Smooth muscle cell (in vitro differentiated cells): ENCODE measurements around the gene PPP1CC. TPM values are rescaled to one million over a fixed set of nuclear protein-coding genes. Genes with fewer than 3 reads are reported as not detected.

Experiments
- DNase-seq: peaks from one replicate; lab custom pipeline; 2025; ENCODE audit not compliant: unreplicated experiment; lab: John Stamatoyannopoulos, UW
- H2AFZ ChIP-seq: fragments of 200-600 bp; sonication (generic); 2 replicates; pipeline ENCODE4 v1.6.0; 2016; ENCODE audit warnings: antibody characterized with exemption, low read depth, mild to moderate bottlenecking
- H3F3A ChIP-seq: fragments of 200-600 bp; sonication (generic); 2 replicates; pipeline ENCODE4 v1.6.0; 2017; ENCODE audit warnings: antibody characterized with exemption, low read depth
- H3K27ac ChIP-seq: fragments of 200-600 bp; sonication (generic); 2 replicates; pipeline ENCODE4 v1.5.1; 2016; ENCODE audit warnings: low read depth, mild to moderate bottlenecking
- H3K27me3 ChIP-seq: fragments of 200-600 bp; sonication (generic); 2 replicates; pipeline ENCODE4 v1.6.1; 2016; ENCODE audit warnings: low read depth, mild to moderate bottlenecking
- H3K36me3 ChIP-seq: fragments of 200-600 bp; sonication (generic); 2 replicates; pipeline ENCODE4 v1.5.1; 2016; ENCODE audit warnings: low read depth
- H3K4me1 ChIP-seq: fragments of 200-600 bp; sonication (generic); 2 replicates; pipeline ENCODE4 v1.5.1; 2016; ENCODE audit warnings: low read depth
- H3K4me2 ChIP-seq: fragments of 200-600 bp; sonication (generic); 2 replicates; pipeline ENCODE4 v1.6.0; 2016; ENCODE audit warnings: mild to moderate bottlenecking
- H3K4me3 ChIP-seq: fragments of 200-600 bp; sonication (generic); 2 replicates; pipeline ENCODE4 v1.5.1; 2016; ENCODE audit warnings: mild to moderate bottlenecking
- H3K79me2 ChIP-seq: fragments of 200-600 bp; sonication (generic); 2 replicates; pipeline ENCODE4 v1.6.0; 2016; ENCODE audit warnings: low read depth, mild to moderate bottlenecking
- H3K9ac ChIP-seq: fragments of 200-600 bp; sonication (generic); 2 replicates; pipeline ENCODE4 v1.6.0; 2016; ENCODE audit warnings: low read depth
- H3K9me3 ChIP-seq: fragments of 200-600 bp; sonication (generic); replicated peaks from 2 replicates; pipeline ENCODE4 v1.5.1; 2016; ENCODE audit warnings: low read depth
- H4K20me1 ChIP-seq: fragments of 200-600 bp; sonication (generic); 2 replicates; pipeline ENCODE4 v1.6.0; 2016; ENCODE audit warnings: low read depth
- WGBS: methylation state at CpG from one replicate; pipeline ENCODE4 v1.1.7; 2016; ENCODE audit warnings: low lambda C conversion rate; 5-methylcytosine and 5-hydroxymethylcytosine counted together
- polyA plus RNA-seq: library from polyadenylated mRNA; unstranded; fragments of >200 nt; fragmentation: Nextera tagmentation; extraction: Ambion mirVana; gene quantifications from 2 replicates; pipeline ENCODE4 v1.2.1, GENCODE V29; 2016
- total RNA-seq: library from RNA; depleted of rRNA; stranded (reverse); fragments of >200 nt; gene quantifications from 2 replicates; pipeline ENCODE4 v1.2.3, GENCODE V29; 2014
- TF ChIP-seq, protein P1 (sequence below): fragments of 200-600 bp; sonication (generic); IDR thresholded peaks from 2 replicates; pipeline ENCODE4 v1.5.1; 2017; ENCODE audit warnings: borderline replicate concordance, mild to moderate bottlenecking, antibody characterized with exemption; ENCODE audit not compliant: insufficient read depth, poor library complexity, severe bottlenecking

The PPP1CC gene
- total and polyA plus RNA-seq, 2 experiments from 2014 or later, result 34.9 to 105 TPM

GRCh38 chr12:110758922-110759321, 16.2 kb upstream of the PPP1CC start:
- DNase-seq, result no peak

DNA sequence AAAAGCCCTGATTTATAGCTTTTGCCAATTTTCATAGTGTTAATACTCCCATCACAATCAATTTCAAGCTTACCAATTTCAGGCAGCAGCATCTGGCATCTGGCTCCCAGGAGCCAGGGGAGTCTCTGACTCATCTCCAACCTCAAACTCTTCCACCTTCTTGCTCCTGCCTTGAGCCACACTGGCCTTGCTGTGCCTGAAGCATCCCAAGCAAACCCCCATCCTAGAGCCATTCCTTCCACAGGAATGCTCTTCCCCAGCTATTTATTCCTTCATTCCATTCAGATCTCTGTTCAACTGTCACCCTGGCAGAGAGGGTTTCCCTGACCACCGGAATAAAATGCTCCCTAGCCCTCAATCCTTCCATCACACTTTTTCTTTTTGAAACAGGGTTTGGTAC, 13.9 kb upstream of the PPP1CC start:
- no peaks in the 10 kb centered on the region for H3K36me3 ChIP-seq
- no peaks in the 10 kb centered on the region for H3K27me3 ChIP-seq
- no peak overlapping the region for H3K9ac ChIP-seq
- H3K4me2 ChIP-seq, result no peak overlapping the region
- H3F3A ChIP-seq, result no peaks in the 10 kb centered on the region
- H3K27ac ChIP-seq, result no peak overlapping the region
- no peak overlapping the region for H2AFZ ChIP-seq
- TF ChIP-seq, protein P1, sequence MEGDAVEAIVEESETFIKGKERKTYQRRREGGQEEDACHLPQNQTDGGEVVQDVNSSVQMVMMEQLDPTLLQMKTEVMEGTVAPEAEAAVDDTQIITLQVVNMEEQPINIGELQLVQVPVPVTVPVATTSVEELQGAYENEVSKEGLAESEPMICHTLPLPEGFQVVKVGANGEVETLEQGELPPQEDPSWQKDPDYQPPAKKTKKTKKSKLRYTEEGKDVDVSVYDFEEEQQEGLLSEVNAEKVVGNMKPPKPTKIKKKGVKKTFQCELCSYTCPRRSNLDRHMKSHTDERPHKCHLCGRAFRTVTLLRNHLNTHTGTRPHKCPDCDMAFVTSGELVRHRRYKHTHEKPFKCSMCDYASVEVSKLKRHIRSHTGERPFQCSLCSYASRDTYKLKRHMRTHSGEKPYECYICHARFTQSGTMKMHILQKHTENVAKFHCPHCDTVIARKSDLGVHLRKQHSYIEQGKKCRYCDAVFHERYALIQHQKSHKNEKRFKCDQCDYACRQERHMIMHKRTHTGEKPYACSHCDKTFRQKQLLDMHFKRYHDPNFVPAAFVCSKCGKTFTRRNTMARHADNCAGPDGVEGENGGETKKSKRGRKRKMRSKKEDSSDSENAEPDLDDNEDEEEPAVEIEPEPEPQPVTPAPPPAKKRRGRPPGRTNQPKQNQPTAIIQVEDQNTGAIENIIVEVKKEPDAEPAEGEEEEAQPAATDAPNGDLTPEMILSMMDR, result no peak
- no peak overlapping the region for H3K4me3 ChIP-seq
- no peak for DNase-seq
- WGBS, result 100% methylated on average over 1 of the region's 1 CpG
- H3K4me1 ChIP-seq, result no peaks in the 10 kb centered on the region
- no peaks in the 10 kb centered on the region for H3K9me3 ChIP-seq
- no peaks in the 10 kb centered on the region for H4K20me1 ChIP-seq
- H3K79me2 ChIP-seq, result no peaks in the 10 kb centered on the region

More at GRCh38 chr12:110758922-110759321, 16.2 kb upstream of the PPP1CC start:
- Histone ChIP-seq H3K27me3 (no peaks in the 10 kb centered on the region), H3K4me1 (no peaks in the 10 kb centered on the region), H2AFZ (no peak overlapping the region), H3K79me2 (no peaks in the 10 kb centered on the region), H3K9ac (no peak overlapping the region), H3F3A (no peaks in the 10 kb centered on the region), H3K4me2 (no peak overlapping the region), H3K36me3 (no peaks in the 10 kb centered on the region), H3K27ac (no peak overlapping the region), H3K9me3 (no peaks in the 10 kb centered on the region), H4K20me1 (no peaks in the 10 kb centered on the region), H3K4me3 (no peak overlapping the region)
- 90% methylated on average over 6 of the region's 6 CpGs for WGBS
- TF ChIP-seq, protein P1, result no peak

- no peak overlapping the region for H3K27ac ChIP-seq
- H3K9ac ChIP-seq, result no peak overlapping the region
- no peak overlapping the region for H3K4me2 ChIP-seq
- no peaks in the 10 kb centered on the region for H3K9me3 ChIP-seq
- H3K79me2 ChIP-seq, result no peaks in the 10 kb centered on the region
- H3K27me3 ChIP-seq, result no peaks in the 10 kb centered on the region
- H3K4me1 ChIP-seq, result no peaks in the 10 kb centered on the region
- TF ChIP-seq, protein P1, result no peak
- peaks cover 8% of the 10 kb centered on the region for H3F3A ChIP-seq
- no peak for DNase-seq
- no peak overlapping the region for H2AFZ ChIP-seq
- H3K36me3 ChIP-seq, result no peaks in the 10 kb centered on the region
- 96% methylated on average over 3 of the region's 3 CpGs for WGBS
- H4K20me1 ChIP-seq, result no peaks in the 10 kb centered on the region
- H3K4me3 ChIP-seq, result no peak overlapping the region
These were observed 11.6 kb upstream of the PPP1CC start for GRCh38 chr12:110754101-110754793.
